ENCODE data around the gene NUP62.

The NUP62 gene

DNA sequence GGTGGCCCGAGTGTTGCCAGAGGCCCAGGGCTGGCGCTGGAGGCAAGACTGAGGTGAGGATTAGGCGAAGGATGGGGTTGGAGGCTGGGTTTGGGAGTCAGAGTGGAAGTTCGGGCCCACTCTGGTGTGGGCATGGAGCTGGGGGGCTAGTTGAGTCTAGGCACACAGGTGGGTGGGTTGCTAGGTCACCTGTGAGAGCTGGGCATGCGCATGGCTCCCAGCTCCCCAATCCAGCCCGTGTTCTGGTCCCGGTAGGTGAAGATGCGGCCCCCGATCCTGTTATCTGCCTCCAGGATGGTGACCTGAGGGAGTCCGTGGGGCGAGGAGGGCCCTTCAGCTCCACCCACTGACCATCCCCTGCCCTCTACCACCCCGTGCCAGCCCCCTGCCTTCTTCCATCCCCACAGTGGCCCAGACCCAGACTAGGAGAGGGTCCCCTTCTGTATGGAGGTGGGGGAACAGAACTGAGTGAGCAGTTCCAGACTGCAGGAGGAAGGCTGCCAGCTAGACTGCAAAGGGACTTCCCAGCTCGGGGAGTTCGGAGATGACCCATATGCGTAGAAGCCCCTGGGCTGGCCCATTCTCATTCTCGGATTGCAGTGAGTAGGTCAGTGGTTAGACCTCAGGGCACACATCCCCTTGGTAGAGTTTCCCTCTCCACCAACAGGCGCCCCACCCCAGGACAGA lies 34.3 kb downstream of the NUP62 start:
- no peak for DNase-seq (ENCODE audit: low read depth, low spot score)
- TF ChIP-seq, protein P1, sequence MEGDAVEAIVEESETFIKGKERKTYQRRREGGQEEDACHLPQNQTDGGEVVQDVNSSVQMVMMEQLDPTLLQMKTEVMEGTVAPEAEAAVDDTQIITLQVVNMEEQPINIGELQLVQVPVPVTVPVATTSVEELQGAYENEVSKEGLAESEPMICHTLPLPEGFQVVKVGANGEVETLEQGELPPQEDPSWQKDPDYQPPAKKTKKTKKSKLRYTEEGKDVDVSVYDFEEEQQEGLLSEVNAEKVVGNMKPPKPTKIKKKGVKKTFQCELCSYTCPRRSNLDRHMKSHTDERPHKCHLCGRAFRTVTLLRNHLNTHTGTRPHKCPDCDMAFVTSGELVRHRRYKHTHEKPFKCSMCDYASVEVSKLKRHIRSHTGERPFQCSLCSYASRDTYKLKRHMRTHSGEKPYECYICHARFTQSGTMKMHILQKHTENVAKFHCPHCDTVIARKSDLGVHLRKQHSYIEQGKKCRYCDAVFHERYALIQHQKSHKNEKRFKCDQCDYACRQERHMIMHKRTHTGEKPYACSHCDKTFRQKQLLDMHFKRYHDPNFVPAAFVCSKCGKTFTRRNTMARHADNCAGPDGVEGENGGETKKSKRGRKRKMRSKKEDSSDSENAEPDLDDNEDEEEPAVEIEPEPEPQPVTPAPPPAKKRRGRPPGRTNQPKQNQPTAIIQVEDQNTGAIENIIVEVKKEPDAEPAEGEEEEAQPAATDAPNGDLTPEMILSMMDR (IDR thresholded peaks at IDR 0.05; ENCODE audit: insufficient read depth, low read length, missing control alignments): no peak
- POLR2A ChIA-PET: interaction anchor here (0.6 to 1.2 kb wide), 2 partner anchors 19 to 314 kb away, joined by 3 to 5 read pairs; partner anchors contain the start of gene NOSIP
- H3K4me3 ChIP-seq (ENCODE audit: low read depth, low read length): no peak overlapping the region
- CTCF ChIA-PET: interaction anchor here (0.8 to 1.2 kb wide), 2 partner anchors 11 to 13 kb away, joined by 3 read pairs; no protein-coding TSS in a partner anchor

DNA sequence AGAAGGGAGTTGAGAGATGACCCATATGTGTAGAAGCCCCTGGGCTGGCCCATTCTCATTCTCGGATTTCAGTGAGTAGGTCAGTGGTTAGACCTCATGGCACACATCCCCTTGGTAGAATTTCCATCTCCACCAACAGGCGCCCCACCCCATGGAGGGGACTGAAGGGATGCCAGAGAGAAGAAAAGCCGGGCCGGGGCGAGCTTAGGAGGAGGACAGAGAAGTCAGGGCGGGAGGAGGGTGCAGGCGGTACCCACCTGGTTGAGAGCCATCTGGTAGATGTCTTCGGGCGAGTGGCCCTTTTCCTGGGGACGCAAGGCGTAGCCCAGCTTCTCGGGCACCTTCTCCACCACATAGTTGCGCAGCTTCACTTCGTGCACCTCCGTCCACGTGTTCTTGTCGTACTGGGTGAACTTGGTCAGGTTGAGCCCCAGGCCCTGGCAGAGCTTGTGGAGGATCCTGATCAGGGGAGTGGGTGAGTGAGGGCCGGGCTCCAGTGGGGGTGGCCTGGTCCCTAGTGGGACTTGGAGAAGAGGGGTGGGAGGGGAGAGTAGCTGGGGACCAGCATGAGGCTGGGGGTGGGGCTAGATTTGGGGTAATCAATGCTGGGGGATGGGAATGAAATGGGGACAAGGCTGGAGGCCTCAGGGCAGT lies 35.2 kb downstream of the NUP62 start:
- TF ChIP-seq, protein P1 (IDR thresholded peaks at IDR 0.05; ENCODE audit: insufficient read depth, low read length, missing control alignments): no peak
- DNase-seq (ENCODE audit: low read depth, low spot score): no peak
- H3K4me3 ChIP-seq (ENCODE audit: low read depth, low read length): no peak overlapping the region
- ChIA-PET POLR2A (interaction anchor here (0.6 kb wide), 2 partner anchors 49 to 314 kb away, joined by 3 read pairs; partner anchors contain the start of gene NOSIP), CTCF (interaction anchor here (0.8 to 2.3 kb wide), 2 partner anchors 12 kb away, joined by 3 to 4 read pairs; no protein-coding TSS in a partner anchor)

DNA sequence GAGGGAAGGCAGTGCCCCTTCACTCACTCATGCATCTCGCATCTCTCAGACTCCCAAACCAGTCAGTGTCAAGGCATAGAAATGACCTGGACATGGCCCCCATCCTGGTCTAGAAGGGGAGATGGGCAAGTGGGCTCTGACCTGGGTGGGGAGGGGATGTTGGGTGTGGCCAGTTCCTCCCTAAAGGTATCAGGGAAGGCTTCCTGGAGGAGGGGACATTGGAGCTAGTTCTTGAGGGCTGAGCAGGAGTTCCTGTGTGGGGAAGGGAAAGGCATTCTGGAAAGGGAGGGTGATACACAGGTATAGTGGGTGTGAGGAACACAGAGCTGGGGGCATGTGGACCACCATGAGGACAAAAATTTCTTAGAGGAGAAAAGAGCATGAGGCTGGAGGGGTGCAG lies 36.6 kb downstream of the NUP62 start:
- CTCF ChIA-PET: interaction anchor here (2.3 kb wide), 1 partner anchor 10 kb away, joined by 4 read pairs; no protein-coding TSS in a partner anchor
- POLR2A ChIA-PET: no interaction called here
- TF ChIP-seq, protein P1 (IDR thresholded peaks at IDR 0.05; ENCODE audit: insufficient read depth, low read length, missing control alignments): no peak
- no peak for DNase-seq (ENCODE audit: low read depth, low spot score)
- H3K4me3 ChIP-seq (ENCODE audit: low read depth, low read length): no peak overlapping the region

DNA sequence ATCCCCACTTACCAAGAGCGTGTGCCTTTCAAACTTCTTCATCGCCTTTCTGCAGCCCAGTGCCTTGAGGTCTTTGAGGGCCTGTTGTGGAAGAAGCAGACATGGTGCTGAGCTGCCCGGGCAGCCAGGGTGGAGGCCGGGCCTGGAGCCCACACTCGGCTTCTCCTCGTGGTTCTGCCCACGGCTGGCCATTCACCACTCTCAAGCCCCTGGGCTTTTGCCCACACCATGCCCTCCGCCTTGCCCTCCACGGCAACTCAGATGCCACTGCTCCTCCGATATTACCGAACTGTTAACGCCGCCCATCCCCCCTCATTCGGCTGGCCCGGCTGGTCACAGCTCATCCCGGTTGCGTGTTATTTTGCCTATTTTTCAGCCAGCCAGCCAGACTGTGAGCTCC lies 37.9 kb downstream of the NUP62 start:
- TF ChIP-seq, protein P1 (IDR thresholded peaks at IDR 0.05; ENCODE audit: insufficient read depth, low read length, missing control alignments): no peak
- DNase-seq (ENCODE audit: low read depth, low spot score): no peak
- no peak overlapping the region for H3K4me3 ChIP-seq (ENCODE audit: low read depth, low read length)
- ChIA-PET CTCF (interaction anchor here (1.0 to 1.2 kb wide), 2 partner anchors 16 to 174 kb away, joined by 3 read pairs; no protein-coding TSS in a partner anchor), POLR2A (no interaction called here)

DNA sequence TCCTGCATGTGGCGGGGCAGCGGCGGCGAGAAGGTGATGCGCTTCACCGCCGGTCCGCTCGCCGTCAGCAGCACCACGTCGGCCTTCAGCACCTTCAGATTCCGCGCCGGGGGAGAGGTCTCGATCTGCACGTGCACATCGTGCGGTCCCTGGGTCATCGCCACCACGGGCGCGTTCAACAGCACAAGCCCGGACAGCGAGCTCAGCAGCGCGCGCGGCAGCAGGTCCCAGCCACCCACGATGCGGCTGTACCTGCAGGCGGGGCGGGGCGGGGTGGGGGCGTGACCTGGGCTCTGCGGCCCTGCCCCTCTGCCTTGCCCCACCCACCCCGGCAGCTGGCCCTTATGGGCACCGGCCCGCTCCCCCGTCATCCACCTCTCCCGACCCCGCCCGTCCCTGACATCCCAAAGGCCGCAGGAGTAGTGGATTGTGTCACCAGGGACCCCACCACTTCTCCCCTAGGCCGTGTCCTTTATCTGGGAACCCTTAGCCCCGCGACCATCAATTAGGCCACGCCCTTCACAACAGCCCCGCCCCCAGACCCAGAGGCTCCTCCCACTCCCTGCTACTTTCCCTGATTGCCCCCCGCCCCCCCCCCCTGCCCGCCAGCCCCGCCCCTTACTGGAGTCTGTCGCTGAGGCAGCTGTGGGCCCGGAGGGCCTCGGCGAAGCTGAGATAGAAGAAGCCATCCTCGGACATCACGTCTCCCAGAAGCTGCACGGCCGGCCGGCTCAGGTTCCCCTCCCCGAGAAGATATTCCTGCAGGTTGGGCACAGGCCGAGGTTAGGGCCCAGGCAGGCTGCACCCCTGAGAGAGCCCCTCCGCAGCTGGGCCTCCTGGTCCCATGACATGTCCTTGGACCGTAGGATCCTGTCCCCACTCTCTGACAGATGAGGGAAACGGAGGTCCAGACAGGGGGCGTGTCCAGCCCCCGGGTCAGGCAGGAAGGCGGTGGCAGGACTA lies 38.7 kb downstream of the NUP62 start:
- H3K4me3 ChIP-seq (ENCODE audit: low read depth, low read length): peak overlapping the region; percentile 37
- ChIA-PET CTCF (interaction anchor here (1.0 to 2.0 kb wide), 8 partner anchors 9 to 31 kb away, joined by 3 to 9 read pairs (median 4); no protein-coding TSS in a partner anchor), POLR2A (no interaction called here)
- TF ChIP-seq, protein P1 (IDR thresholded peaks at IDR 0.05; ENCODE audit: insufficient read depth, low read length, missing control alignments): no peak
- DNase-seq (ENCODE audit: low read depth, low spot score): no peak
